GM12872 (cell line): Measurements from ENCODE around the gene RBM33.

ENCODE experiments used
- TF ChIP-seq, protein P1 (sequence below): IDR thresholded peaks from 3 replicates; pipeline ENCODE4 v1.5.1; 2011; ENCODE audit warnings: low read depth, mild to moderate bottlenecking, low read length, moderate library complexity; ENCODE audit not compliant: insufficient read depth

Gene RBM33

DNA sequence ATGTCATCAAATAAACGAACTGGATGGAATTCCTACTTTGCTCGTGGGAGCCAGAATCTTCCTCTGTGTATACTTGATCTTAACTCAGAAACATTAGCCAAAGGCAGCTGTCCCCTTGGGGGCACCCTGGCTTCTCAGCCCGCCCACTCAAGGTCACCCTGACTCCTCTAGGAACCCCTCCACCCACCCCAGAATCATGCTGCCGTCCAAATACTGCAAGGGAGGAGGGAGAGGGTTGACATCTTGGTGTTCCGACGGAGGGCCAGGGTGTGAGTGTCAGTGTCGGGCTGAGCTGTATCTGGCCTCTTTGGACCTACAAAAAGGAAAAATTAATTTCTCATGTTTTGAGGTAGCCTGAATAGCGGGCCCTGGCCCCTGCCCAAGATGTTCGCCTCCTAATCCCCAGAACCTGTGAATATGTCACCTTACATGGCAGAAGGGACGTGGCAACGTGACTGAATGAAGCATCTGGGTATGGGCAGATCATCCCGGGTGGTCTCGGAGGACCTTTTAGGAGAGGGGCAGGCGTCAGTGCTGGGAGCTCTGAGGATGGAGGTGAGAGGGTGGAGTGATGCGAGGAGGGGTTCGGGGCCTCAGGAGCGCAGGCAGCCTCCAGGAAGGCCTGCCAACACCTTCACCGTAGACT, 40.5 kb upstream of the RBM33 start:
- TF ChIP-seq, protein P1, sequence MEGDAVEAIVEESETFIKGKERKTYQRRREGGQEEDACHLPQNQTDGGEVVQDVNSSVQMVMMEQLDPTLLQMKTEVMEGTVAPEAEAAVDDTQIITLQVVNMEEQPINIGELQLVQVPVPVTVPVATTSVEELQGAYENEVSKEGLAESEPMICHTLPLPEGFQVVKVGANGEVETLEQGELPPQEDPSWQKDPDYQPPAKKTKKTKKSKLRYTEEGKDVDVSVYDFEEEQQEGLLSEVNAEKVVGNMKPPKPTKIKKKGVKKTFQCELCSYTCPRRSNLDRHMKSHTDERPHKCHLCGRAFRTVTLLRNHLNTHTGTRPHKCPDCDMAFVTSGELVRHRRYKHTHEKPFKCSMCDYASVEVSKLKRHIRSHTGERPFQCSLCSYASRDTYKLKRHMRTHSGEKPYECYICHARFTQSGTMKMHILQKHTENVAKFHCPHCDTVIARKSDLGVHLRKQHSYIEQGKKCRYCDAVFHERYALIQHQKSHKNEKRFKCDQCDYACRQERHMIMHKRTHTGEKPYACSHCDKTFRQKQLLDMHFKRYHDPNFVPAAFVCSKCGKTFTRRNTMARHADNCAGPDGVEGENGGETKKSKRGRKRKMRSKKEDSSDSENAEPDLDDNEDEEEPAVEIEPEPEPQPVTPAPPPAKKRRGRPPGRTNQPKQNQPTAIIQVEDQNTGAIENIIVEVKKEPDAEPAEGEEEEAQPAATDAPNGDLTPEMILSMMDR, result no peak

GRCh38 chr7:155604504-155604997, 39.9 kb upstream of the RBM33 start:
- TF ChIP-seq, protein P1, result no peak

DNA sequence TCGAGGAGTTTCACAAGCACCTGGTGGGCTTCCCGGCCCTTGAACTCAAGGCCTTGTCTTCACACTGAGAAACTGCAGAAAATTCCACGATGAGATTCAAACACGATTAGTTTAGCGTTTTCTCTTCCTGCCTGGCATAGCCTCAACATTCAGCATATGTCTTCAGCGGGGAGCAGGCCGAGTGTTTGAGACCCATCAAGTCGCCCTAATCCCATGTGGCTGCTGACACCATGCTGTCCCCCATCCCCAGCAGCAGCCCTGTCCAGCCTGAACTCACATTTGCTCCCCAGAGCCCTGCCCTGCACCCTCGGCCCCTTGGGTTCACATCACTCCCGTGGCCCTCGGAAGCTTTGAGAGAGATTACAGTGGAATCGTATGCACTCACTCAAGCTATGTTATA, 35.3 kb upstream of the RBM33 start:
- TF ChIP-seq, protein P1, result no peak

DNA sequence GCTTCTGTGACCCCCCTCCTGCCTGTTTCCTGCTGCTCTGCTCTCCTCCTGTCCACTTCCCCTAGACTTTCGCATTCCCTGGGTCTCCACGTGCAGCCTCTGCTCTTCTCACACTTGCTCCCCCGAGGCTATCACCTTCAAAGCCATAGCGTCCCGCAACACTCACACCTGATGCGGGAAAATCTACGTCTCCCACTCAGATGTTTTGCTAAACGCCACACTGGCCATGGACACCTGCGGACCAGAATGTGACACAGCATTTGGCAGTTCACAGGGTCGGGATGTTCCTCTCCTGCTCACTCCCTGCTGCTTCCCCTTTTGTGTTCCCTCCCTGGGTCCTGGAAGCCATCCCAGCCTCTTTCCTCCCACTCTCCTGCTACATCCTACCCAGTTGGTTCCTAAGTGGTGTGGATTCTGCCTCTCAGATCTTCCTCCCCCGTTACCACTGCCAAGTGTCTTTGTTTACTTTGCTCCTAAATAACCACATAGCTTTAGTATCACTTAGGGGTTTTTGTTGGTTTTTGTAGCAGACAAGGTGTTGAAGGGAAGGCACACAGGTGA, 33.7 kb upstream of the RBM33 start:
- TF ChIP-seq, protein P1, result no peak

GRCh38 chr7:155611808-155612447, 32.5 kb upstream of the RBM33 start:
- TF ChIP-seq, protein P1, result no peak

GRCh38 chr7:155612658-155613057, 31.8 kb upstream of the RBM33 start:
- TF ChIP-seq, protein P1, result no peak

DNA sequence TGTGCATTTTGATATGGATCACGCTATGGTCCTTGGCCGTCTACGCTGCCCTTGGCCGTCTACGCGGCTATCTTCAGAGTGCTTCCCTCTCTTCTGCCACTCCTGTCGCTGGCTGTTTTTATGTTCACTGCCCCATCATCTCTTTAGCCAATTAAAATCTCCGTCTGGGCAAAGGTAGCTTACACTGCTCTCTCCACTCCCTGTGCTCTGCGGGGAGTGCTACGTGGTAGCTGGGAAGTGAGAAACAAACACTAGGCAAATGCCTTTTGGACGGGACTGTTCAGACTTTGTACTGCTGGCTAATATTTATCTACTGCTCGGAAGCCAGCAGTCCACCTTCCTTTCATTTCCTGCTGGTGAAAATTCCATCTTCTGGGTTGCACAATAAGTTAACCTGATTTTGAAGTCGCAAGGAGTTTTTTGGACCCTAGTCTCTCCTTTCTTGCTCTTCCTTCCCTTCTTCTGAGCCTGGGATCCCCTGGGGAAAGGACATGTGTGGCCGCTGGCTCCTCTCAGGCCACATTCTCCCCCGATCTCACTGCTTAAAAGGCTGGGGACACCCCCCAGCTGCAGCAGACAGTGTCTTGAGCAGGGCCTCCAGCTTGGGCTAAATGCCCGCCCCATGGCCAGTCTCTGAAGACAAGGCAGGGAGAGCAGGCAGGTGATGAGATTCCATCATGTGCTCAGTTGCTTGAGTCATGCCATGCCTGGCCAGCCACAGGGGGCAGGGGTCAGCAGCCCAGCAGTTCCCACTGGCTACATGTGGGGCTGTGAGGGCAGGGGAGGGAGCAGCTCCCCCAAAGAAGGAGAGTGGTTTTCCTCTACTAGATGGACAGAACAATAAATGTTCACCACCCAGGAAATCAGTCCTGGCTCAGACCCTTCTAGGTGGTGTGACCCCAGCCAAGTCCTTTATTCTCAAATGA, 25.5 kb upstream of the RBM33 start:
- TF ChIP-seq, protein P1, result no peak
